ENCODE measurements around the gene SNCA.

Gene SNCA

DNA sequence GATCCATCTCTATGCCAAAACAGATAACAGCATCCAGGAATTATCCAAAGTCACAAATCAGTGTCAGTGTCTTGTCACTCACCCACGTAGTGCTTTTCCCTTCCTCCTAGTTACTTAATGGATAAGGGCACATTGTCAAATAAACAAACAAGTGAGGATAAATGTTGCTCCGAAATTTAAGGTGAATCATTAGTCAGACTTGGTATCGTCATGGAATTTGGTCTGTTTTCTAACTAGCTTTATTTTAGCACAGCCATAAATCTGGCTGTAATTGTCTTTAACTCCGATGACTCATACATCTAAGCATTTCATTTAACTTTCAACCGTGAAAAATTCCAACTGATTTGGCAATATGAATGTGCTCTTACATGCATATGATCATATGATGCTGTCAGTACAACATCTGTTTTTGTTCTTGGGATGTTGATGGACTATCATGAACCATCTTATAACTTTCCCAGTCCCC lies 83.3 kb downstream of the SNCA start:
- DNase-seq (ENCODE audit: low read depth), result no peak

DNA sequence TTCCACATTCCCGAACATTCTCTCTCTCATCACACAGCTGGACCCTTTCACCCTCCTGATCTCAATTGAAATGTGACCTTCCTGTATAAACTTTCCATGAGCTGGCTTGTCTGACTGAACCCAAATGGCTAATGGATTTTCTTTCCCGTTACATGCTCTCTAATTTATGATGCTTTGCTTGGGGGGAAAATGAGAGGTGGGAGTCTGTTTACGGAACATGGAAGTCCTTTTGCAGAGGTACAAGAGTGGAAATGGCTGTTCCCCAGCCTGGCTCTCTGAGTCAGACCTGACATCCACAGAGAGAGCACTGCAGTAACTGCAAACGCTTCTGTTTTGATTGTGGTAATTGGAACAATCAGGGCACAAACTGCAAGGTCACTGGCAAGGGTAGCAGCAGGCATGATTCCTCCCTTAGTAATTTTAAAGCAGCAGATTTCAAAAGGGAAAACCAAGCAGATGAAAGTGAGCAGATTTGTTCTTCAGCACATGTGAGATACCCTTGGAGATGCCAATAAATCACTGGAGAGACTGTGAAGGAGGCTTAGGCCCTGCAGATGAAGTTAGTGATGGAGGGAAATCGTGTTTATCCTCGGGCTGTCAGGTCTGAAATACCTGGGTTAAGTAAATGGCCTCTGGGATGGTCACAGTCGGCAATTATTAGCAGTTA lies 83.9 kb downstream of the SNCA start:
- no peak for DNase-seq (ENCODE audit: low read depth)

GRCh38 chr4:89751416-89751815 lies 85.5 kb downstream of the SNCA start:
- DNase-seq (ENCODE audit: low read depth), result no peak

GRCh38 chr4:89746377-89746776 lies 90.6 kb downstream of the SNCA start:
- DNase-seq (ENCODE audit: low read depth), result no peak

GRCh38 chr4:89745708-89746107 lies 91.3 kb downstream of the SNCA start:
- DNase-seq (ENCODE audit: low read depth), result no peak

GRCh38 chr4:89744914-89745313 lies 92.0 kb downstream of the SNCA start:
- DNase-seq (ENCODE audit: low read depth), result no peak

- DNase-seq (ENCODE audit: low read depth), result no peak
Measured at GRCh38 chr4:89741768-89742167, 95.2 kb downstream of the SNCA start.

DNA sequence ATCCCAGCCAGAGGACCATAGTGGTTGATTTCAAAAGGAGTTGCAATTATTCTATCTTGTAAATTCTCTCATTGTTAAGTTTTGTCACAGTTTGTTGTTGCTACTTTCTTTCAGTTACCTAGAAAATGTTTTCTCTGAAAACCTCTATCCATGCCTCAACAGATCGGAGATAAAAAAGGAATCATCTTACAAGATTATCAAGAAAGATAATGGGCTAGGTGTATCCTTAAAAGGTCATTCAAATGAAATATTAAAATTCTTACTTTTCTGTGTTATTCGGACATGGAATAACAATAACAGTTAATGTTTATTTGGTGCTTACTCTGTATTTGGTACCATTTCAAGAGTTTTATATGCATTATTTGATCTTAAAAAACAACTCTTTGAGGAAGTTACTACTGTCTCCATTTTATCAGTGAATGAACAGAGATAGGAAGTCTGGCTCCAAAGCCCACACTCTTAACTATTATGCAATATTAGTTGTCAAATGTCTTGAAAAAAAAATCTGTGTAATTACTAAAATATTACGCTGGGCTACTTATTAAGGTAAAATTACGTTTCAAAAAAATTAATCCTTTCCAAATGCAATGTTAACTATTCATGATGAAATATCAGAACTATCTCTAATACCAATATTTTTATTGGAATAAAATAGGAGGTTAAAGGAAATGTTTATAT lies 97.5 kb downstream of the SNCA start:
- no peak for DNase-seq (ENCODE audit: low read depth)

DNA sequence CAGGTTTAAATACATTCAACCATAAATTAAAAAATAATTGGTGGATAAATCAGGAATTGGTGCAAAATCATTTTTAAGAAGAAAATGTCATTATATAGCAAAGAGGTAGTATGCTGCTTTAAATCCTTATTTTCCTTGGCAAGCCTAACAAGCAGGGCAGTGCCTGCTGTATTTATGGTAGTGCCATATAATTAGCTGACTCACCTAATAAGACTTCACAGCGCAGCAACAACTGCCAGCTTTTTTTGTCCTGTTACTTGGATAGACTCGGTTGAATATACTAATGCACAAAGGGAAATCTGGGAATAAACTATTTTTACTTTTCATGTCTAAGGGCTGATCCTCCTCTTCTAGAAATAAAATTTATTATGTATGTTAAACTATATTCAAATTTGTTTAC lies 99.1 kb downstream of the SNCA start:
- DNase-seq (ENCODE audit: low read depth), result no peak

GRCh38 chr4:89733946-89734345 lies 103.0 kb downstream of the SNCA start:
- no peak for DNase-seq (ENCODE audit: low read depth)

- no peak for DNase-seq (ENCODE audit: low read depth)
Measured at GRCh38 chr4:89727238-89727637, 109.7 kb downstream of the SNCA start.

GRCh38 chr4:89725268-89725667 lies 111.7 kb downstream of the SNCA start:
- DNase-seq (ENCODE audit: low read depth), result no peak

GRCh38 chr4:89724716-89725115 lies 112.2 kb downstream of the SNCA start:
- no peak for DNase-seq (ENCODE audit: low read depth)

GRCh38 chr4:89723096-89723495 lies 113.9 kb downstream of the SNCA start:
- DNase-seq (ENCODE audit: low read depth), result no peak

GRCh38 chr4:89722517-89722916 lies 114.4 kb downstream of the SNCA start:
- DNase-seq (ENCODE audit: low read depth), result no peak

GRCh38 chr4:89720981-89721380 lies 116.0 kb downstream of the SNCA start:
- DNase-seq (ENCODE audit: low read depth), result no peak

- no peak for DNase-seq (ENCODE audit: low read depth)
Measured at GRCh38 chr4:89719536-89720090, 117.3 kb downstream of the SNCA start.

GRCh38 chr4:89716893-89717292 lies 120.1 kb downstream of the SNCA start:
- no peak for DNase-seq (ENCODE audit: low read depth)

- DNase-seq (ENCODE audit: low read depth), result no peak
Measured at GRCh38 chr4:89715631-89716030, 121.3 kb downstream of the SNCA start.

DNA sequence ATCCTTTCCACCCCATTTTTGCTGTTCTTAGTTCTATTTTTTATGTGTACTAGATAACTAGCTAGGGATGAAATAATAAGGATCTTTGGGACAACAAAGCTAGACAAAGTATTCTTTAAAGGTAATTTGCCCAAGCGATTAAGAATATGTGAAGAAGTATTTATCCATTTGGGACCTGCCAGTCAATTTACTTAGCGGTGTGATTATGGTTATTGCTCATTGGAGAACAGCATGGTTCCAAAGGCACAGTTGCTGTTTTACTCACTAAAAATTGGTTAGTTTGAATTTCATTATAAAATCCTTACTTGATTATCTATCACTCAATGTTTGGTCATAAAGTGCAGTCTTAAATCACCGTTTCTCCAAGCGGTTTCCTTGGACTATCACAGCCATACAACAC lies 124.1 kb downstream of the SNCA start:
- no peak for DNase-seq (ENCODE audit: low read depth)

- DNase-seq (ENCODE audit: low read depth), result no peak
Measured at GRCh38 chr4:89712141-89712540, 124.8 kb downstream of the SNCA start.

GRCh38 chr4:89708903-89709421 lies 128.0 kb downstream of the SNCA start:
- no peak for DNase-seq (ENCODE audit: low read depth)

DNA sequence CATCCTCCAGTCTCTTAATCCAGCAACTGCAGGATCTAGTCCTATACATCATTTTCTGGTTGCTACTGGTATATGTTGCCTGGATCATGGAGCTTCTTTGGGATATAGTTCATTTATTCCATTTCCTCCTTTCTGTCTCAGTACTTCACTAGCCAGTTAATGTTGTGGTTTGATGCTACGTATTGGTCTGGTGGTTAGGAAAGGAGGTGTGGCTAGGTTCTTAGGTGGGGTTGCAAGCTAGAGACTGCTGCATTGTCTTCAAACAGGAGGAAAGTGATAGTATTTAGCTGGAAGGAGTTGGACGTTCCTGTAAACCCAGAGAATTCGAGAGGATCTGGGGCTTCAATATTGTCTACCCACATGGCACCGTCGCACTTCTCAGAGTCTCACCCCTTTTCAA lies 129.5 kb downstream of the SNCA start:
- no peak for DNase-seq (ENCODE audit: low read depth)
